Mesenchymal stem cell (in vitro differentiated cells and primary cell): Measurements from ENCODE around the gene SLCO4C1.

Experiments used
- DNase-seq: peaks from one replicate; pipeline ENCODE4 v3.0.0-alpha.2; 2013
- H2AFZ ChIP-seq: one replicate; pipeline ENCODE4 v1.6.1; 2013; ENCODE audit warnings: low read depth, mild to moderate bottlenecking, control low read depth, inconsistent platforms, low read length, moderate library complexity
- H2AK5ac ChIP-seq: 2 replicates; pipeline ENCODE4 v1.6.1; 2013; ENCODE audit warnings: low read length, moderate library complexity, mild to moderate bottlenecking, inconsistent platforms; ENCODE audit not compliant: severe bottlenecking
- H2BK120ac ChIP-seq: one replicate; pipeline ENCODE4 v1.6.1; 2013; ENCODE audit warnings: low read depth, mild to moderate bottlenecking, inconsistent platforms, low read length, moderate library complexity
- H2BK12ac ChIP-seq, 2 experiments: one replicate each; pipeline ENCODE4 v1.6.1; 2013; ENCODE audit warnings: inconsistent platforms in 2 of 2, low read length in 2 of 2, mild to moderate bottlenecking in 2 of 2, moderate library complexity in 2 of 2, control low read depth in 1 of 2
- H2BK15ac ChIP-seq: one replicate; pipeline ENCODE4 v1.6.1; 2013; ENCODE audit warnings: mild to moderate bottlenecking, low read depth, inconsistent platforms; ENCODE audit not compliant: poor library complexity, severe bottlenecking
- H2BK5ac ChIP-seq: 2 replicates; pipeline ENCODE4 v1.6.1; 2013; ENCODE audit warnings: low read depth, mild to moderate bottlenecking, low read length, control low read depth, inconsistent platforms; ENCODE audit not compliant: poor library complexity, severe bottlenecking
- H3K14ac ChIP-seq, 2 experiments: one replicate each; pipeline ENCODE4 v1.6.1; 2013; ENCODE audit warnings: inconsistent platforms in 2 of 2, low read length in 2 of 2, control low read depth in 1 of 2, mild to moderate bottlenecking in 1 of 2, moderate library complexity in 1 of 2
- H3K18ac ChIP-seq, 2 experiments: one replicate each; pipeline ENCODE4 v1.6.1; 2013; ENCODE audit warnings: inconsistent platforms in 2 of 2, low read length in 2 of 2, control low read depth in 1 of 2, low read depth in 1 of 2, mild to moderate bottlenecking in 1 of 2
- H3K23ac ChIP-seq, 2 experiments: one replicate each; pipeline ENCODE4 v1.6.1; 2013; ENCODE audit warnings: inconsistent platforms in 2 of 2, low read length in 2 of 2, mild to moderate bottlenecking in 2 of 2, moderate library complexity in 2 of 2, control low read depth in 1 of 2
- H3K27ac ChIP-seq: 2 replicates; pipeline ENCODE4 v1.5.1; 2013; ENCODE audit warnings: mild to moderate bottlenecking, moderate library complexity, low read length, control low read depth, inconsistent platforms; ENCODE audit not compliant: poor library complexity, severe bottlenecking
- H3K27me3 ChIP-seq, 2 experiments: 2 replicates each; pipeline versions ENCODE4 v1.6.1 to v1.7.0; 2013; ENCODE audit warnings: low read length in 2 of 2, mild to moderate bottlenecking in 2 of 2, moderate library complexity in 2 of 2, control low read depth in 1 of 2, inconsistent platforms in 1 of 2; ENCODE audit not compliant: control insufficient read depth in 1 of 2, insufficient read depth in 1 of 2
- H3K36me3 ChIP-seq, 2 experiments: 2 replicates each; pipeline versions ENCODE4 v1.6.1 to v1.7.0; 2013; ENCODE audit warnings: low read length in 2 of 2, control low read depth in 1 of 2, inconsistent platforms in 1 of 2, low read depth in 1 of 2, mild to moderate bottlenecking in 1 of 2; ENCODE audit not compliant: insufficient read depth in 2 of 2, control insufficient read depth in 1 of 2
- H3K4ac ChIP-seq, 2 experiments: one replicate each; pipeline ENCODE4 v1.6.1; 2013; ENCODE audit warnings: inconsistent platforms in 2 of 2, low read length in 2 of 2, mild to moderate bottlenecking in 2 of 2, moderate library complexity in 2 of 2, control low read depth in 1 of 2, low read depth in 1 of 2
- H3K4me1 ChIP-seq: 2 replicates; pipeline ENCODE4 v1.6.1; 2013; ENCODE audit warnings: low read depth, low read length, control low read depth; ENCODE audit not compliant: control insufficient read depth, insufficient read depth
- H3K4me2 ChIP-seq: 2 replicates; pipeline ENCODE4 v1.6.1; 2013; ENCODE audit warnings: low read length, mild to moderate bottlenecking, inconsistent platforms; ENCODE audit not compliant: poor library complexity, severe bottlenecking
- H3K4me3 ChIP-seq, 2 experiments: 2 replicates each; pipeline versions ENCODE4 v1.5.1 to v1.7.0; 2013; ENCODE audit warnings: low read length in 2 of 2, mild to moderate bottlenecking in 2 of 2, control low read depth in 1 of 2, low read depth in 1 of 2; ENCODE audit not compliant: insufficient read depth in 1 of 2
- H3K79me1 ChIP-seq: replicated peaks from 2 replicates; pipeline ENCODE4 v1.6.1; 2013; ENCODE audit warnings: mild to moderate bottlenecking, control low read depth, low read length, inconsistent platforms; ENCODE audit not compliant: poor library complexity, severe bottlenecking
- H3K9ac ChIP-seq: 2 replicates; pipeline ENCODE4 v1.7.0; 2013; ENCODE audit warnings: mild to moderate bottlenecking, low read length, moderate library complexity
- H3K9me3 ChIP-seq: 2 replicates; pipeline ENCODE4 v1.7.0; 2013; ENCODE audit warnings: mild to moderate bottlenecking, low read length; ENCODE audit not compliant: control insufficient read depth
- H4K8ac ChIP-seq: one replicate; pipeline ENCODE4 v1.6.1; 2013; ENCODE audit warnings: inconsistent platforms, mild to moderate bottlenecking, low read length, moderate library complexity
- H4K91ac ChIP-seq: one replicate; pipeline ENCODE4 v1.6.1; 2013; ENCODE audit warnings: mild to moderate bottlenecking, low read length, inconsistent platforms
- WGBS: methylation state at CpG from one replicate; pipeline ENCODE4 v1.1.7; 2013; ENCODE audit warnings: mixed read lengths; 5-methylcytosine and 5-hydroxymethylcytosine counted together

Gene SLCO4C1

GRCh38 chr5:102283102-102283797 is 12.8 kb downstream of the SLCO4C1 start:
- Histone ChIP-seq H3K18ac (no peak overlapping the region), H3K27ac (no peak overlapping the region), H4K8ac (no peak overlapping the region), H3K9ac (no peak overlapping the region), H2BK15ac (no peak overlapping the region), H3K4me2 (no peak overlapping the region), H2AFZ (no peak overlapping the region), H2BK120ac (no peak overlapping the region), H3K14ac (no peak overlapping the region), H2BK12ac (no peak overlapping the region), H3K4me3 (no peak overlapping the region), H3K36me3 (no peaks in the 10 kb centered on the region), H4K91ac (no peak overlapping the region), H3K23ac (no peak overlapping the region), H3K4me1 (no peaks in the 10 kb centered on the region), H2BK5ac (no peak overlapping the region), H2AK5ac (no peak overlapping the region), H3K79me1 (peaks cover 2% of the 10 kb centered on the region), H3K27me3 (no peaks in the 10 kb centered on the region), H3K4ac (no peak overlapping the region), H3K9me3 (no peaks in the 10 kb centered on the region)
- no peak for DNase-seq
- 95% methylated on average over 1 of the region's 2 CpGs for WGBS

- Histone ChIP-seq H3K27me3 (no peaks in the 10 kb centered on the region), H2AFZ (no peak overlapping the region), H3K79me1 (peaks cover 7% of the 10 kb centered on the region), H3K36me3 (peaks cover 0 to 5% of the 10 kb centered on the region in 2 experiments), H2BK15ac (no peak overlapping the region), H2BK12ac (no peak overlapping the region), H4K8ac (no peak overlapping the region), H3K14ac (no peak overlapping the region), H2AK5ac (no peak overlapping the region), H4K91ac (no peak overlapping the region), H2BK120ac (no peak overlapping the region), H3K9ac (no peak overlapping the region), H3K4me2 (no peak overlapping the region), H3K4ac (no peak overlapping the region), H3K27ac (no peak overlapping the region), H3K9me3 (no peaks in the 10 kb centered on the region), H3K4me1 (no peaks in the 10 kb centered on the region), H3K4me3 (no peak overlapping the region), H2BK5ac (no peak overlapping the region), H3K18ac (no peak overlapping the region), H3K23ac (no peak overlapping the region)
- WGBS, result no CpG with 5 or more reads among the region's 1 CpG
- no peak for DNase-seq
Observed at GRCh38 chr5:102279711-102280110, 16.4 kb downstream of the SLCO4C1 start.

- no peak overlapping the region for H3K27ac ChIP-seq
- WGBS, result 80% methylated on average over 1 of the region's 2 CpGs
- no peak overlapping the region for H3K4me2 ChIP-seq
- H2BK120ac ChIP-seq, result no peak overlapping the region
- H3K79me1 ChIP-seq, result peaks cover 8% of the 10 kb centered on the region
- no peak overlapping the region for H3K14ac ChIP-seq
- no peak overlapping the region for H3K4ac ChIP-seq
- H2BK5ac ChIP-seq, result no peak overlapping the region
- H3K27me3 ChIP-seq, result no peaks in the 10 kb centered on the region
- H3K9me3 ChIP-seq, result no peaks in the 10 kb centered on the region
- peaks cover 0 to 8% of the 10 kb centered on the region in 2 experiments for H3K36me3 ChIP-seq
- no peak overlapping the region for H4K91ac ChIP-seq
- no peak overlapping the region for H2BK12ac ChIP-seq
- no peak overlapping the region for H3K23ac ChIP-seq
- H2AFZ ChIP-seq, result no peak overlapping the region
- no peaks in the 10 kb centered on the region for H3K4me1 ChIP-seq
- H3K4me3 ChIP-seq, result no peak overlapping the region
- H3K18ac ChIP-seq, result no peak overlapping the region
- H2BK15ac ChIP-seq, result no peak overlapping the region
- no peak overlapping the region for H4K8ac ChIP-seq
- DNase-seq, result no peak
- no peak overlapping the region for H2AK5ac ChIP-seq
- H3K9ac ChIP-seq, result no peak overlapping the region
Observed at GRCh38 chr5:102278231-102278630, 17.9 kb downstream of the SLCO4C1 start.

- no peak overlapping the region for H2AK5ac ChIP-seq
- H3K23ac ChIP-seq, result no peak overlapping the region
- H3K27me3 ChIP-seq, result no peaks in the 10 kb centered on the region
- H3K18ac ChIP-seq, result no peak overlapping the region
- H3K27ac ChIP-seq, result no peak overlapping the region
- H4K8ac ChIP-seq, result no peak overlapping the region
- H3K9ac ChIP-seq, result no peak overlapping the region
- H2AFZ ChIP-seq, result no peak overlapping the region
- no peak overlapping the region for H2BK120ac ChIP-seq
- H3K4me2 ChIP-seq, result no peak overlapping the region
- no peak overlapping the region for H2BK12ac ChIP-seq
- WGBS, result 100% methylated on average over 1 of the region's 2 CpGs
- H3K4me1 ChIP-seq, result no peaks in the 10 kb centered on the region
- no peak overlapping the region for H3K14ac ChIP-seq
- no peaks in the 10 kb centered on the region for H3K9me3 ChIP-seq
- no peak for DNase-seq
- H3K4me3 ChIP-seq, result no peak overlapping the region
- H3K79me1 ChIP-seq, result peaks cover 8% of the 10 kb centered on the region
- H2BK5ac ChIP-seq, result no peak overlapping the region
- H2BK15ac ChIP-seq, result no peak overlapping the region
- H4K91ac ChIP-seq, result no peak overlapping the region
- H3K36me3 ChIP-seq, result peaks cover 0 to 8% of the 10 kb centered on the region in 2 experiments
- H3K4ac ChIP-seq, result no peak overlapping the region
Observed at GRCh38 chr5:102277144-102277543, 18.9 kb downstream of the SLCO4C1 start.
